Islet of Langerhans (tissue), 1 donor: Measurements from ENCODE around the gene COL23A1.
"Not testable (repeated sequence)": the region's sequence is repeated elsewhere in the genome, so short reads cannot be mapped to it uniquely, and the experiment has no call there.

Experiments
- FAIRE-seq: peaks from one replicate; lab custom pipeline; 2011; peaks lifted over from hg19 to GRCh38; lab: Jason Lieb, UNC

COL23A1 gene

GRCh38 chr5:178588769-178589168 lies 1.4 kb downstream of the COL23A1 start:
- FAIRE-seq = no peak

GRCh38 chr5:178587763-178588611 lies 2.2 kb downstream of the COL23A1 start:
- FAIRE-seq = no peak

DNA sequence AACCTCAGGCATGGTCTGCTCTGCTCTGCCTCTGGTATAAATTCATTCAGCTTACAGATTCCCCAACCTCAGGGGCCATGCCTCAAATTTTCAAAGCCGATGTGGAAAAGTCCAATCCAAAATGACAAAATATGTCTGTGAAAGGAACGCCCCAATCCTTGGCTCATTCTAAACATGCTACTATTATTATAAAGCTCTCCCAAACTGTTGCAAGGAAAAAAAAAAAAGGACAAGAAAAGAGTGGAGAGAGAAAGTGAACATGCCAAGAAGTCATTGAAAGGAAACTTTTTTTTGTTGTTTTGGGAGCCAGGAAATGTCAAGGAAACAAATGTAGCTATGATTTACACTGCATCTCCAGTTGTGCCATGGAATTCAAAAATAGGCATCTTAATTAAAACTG lies 3.8 kb downstream of the COL23A1 start:
- FAIRE-seq = no peak

DNA sequence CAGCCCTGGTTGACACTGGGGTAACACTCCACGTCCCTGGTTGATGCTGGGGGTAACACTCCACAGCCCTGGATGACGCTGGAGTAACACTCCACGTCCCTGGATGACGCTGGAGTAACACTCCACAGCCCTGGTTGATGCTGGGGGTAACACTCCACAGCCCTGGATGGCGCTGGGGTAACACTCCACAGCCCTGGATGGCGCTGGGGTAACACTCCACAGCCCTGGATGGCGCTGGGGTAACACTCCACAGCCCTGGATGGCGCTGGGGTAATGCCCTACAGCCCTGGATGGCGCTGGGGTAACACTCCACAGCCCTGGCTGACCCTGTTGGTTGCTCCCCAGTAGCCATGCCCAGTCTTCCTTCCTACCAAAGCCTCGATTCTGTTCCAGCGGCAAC lies 4.8 kb downstream of the COL23A1 start:
- FAIRE-seq = not testable (repeated sequence)

DNA sequence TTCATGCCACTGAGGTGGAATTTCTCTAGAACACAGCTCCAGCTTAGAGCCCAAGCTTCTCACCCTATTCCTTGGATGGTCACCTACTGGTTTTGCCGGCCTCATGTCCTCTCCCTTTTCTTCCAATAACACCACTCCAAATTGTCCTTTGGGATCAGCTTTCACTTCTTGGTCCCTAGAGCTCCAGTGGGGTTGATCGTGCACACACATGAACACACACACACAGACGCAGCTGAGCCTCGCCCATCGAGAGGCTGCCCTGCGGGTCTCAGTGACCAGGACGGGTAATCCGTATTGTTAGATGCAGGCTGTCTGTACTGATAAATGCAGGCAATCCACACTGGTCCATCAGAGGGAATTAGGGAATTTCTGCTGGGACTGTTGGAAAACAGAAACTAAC lies 6.9 kb downstream of the COL23A1 start:
- no peak for FAIRE-seq

- no peak for FAIRE-seq
Measured at GRCh38 chr5:178582291-178582690, 7.9 kb downstream of the COL23A1 start.

DNA sequence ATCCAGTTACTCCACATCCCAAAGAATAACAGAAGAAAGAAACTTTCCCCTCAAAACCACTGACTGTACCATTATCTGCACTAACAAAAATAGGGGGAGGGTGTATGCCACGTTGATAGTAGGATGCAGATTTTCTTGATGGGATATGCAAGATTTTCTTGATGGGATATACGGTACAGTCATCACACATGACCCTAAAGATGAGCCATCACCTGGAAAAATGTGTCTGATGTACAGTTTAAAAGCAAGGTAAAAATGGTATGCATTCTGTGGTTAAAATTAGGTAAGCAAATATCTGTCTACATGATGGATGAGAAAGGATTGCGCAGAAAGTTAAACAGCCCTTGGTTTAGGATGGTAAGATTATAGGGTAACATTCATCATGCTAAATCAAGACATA lies 8.6 kb downstream of the COL23A1 start:
- FAIRE-seq = no peak

GRCh38 chr5:178580271-178580955 lies 9.8 kb downstream of the COL23A1 start:
- FAIRE-seq = no peak

DNA sequence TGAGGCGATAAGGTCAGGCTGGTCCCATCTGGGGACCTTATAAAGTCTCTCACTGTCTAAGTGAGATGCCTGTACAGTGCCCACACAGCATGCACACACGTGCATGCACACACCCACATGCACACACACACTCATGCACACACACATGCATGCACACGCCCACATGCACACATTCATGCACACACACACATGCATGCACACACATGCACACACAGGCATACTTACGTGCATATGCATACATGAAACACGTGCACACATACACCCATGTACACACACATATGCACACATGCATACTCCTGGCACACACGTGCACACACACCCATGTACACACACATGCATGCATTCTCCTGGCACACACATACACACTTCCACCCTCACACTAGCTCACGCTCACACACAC lies 12.2 kb downstream of the COL23A1 start:
- FAIRE-seq = no peak

DNA sequence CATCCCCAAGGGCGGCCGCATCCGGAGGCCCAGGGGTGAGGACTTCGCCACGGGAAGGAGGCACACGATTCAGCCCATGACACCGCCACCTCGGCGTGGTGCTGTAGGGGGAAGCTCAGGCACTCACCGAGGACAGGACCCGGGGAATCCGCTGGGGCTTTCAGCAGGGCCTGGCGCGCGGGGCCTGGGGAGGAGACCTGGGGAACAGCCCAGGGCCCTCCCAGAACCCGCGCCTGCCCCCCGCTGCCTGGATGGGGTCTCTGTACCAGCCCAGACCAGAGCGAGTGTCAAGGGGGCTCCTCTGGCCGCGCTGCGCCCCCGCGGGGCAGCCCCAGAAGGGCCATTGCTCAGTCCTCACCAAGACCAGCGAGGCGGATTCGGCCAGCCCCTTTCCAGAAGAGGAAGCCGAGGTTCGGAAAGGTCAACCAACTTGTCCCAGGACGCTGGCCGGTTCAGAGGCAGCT lies 12.8 kb downstream of the COL23A1 start:
- FAIRE-seq = no peak

DNA sequence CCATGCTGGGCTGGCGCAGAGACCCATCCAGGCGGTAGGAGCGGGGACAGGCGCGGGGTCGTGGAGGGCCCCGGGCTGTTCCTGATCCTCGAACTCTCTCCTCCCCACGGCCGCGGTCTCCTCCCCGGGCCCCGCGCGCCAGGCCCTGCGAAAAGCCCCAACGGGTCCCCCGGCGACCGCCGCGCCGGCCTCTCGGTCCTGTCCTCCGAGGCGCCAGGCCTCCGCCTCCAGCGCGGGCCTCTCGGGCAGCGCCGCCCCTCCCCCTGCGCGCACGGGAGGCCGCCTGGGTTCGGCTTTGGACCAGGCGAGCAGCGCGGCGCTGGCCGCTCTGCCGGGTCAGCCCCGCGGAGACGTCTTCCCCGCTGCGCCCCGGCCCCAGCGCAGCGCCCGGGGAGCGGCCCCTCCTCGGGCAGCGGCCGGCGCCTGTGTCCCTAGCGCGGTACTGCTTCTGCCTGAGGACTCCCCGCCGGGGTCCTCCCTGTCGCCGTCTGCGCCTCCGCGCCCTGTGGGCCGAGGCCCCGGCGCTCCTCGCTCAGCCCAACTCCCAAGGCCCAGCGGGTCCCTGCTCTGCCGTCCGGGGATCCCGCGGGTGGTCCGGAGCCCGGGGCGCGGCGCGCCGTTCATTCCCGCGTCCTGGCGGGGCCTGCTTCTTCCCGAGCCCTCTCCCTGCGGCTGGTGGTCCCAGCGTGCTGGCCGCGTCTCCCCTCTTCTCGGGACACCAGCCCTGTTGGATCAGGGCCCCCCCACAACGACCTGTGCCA lies 13.4 kb downstream of the COL23A1 start:
- no peak for FAIRE-seq

DNA sequence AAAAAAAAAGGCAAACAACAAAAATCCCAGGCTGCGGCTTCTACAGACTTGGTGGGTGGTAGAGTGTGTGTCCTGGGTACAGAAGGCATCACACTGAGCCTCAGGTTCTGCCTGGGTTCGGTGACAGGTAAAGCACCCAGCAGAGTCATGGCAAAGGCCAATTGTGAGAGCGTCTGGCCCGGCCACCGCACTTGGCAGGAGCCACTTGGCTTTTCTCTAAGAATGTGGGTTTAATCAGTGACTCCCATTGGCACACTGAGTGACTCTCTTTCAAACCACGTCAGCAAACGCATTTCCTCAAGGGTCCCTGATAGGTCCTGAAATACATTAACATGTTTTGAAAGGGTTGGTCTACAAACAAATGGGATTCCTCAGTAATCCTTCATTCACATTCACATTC lies 17.0 kb downstream of the COL23A1 start:
- no peak for FAIRE-seq

DNA sequence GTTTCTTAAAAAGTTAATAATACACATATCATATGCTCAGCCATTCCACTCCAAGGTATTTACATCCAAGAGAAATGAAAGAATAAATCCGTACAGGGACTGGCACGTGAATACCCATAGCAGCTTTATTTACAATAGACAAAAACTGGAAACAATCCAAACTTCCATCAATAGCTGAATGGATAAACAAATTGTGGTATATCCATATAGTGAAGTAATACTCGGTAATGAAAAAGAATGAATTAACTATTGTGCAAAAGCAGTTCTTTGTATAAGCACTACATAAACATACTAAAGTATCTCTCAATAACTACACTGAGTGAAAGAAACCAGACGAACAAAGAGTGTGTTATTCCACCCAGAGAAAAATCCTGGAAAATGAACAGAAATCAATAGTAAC lies 17.6 kb downstream of the COL23A1 start:
- no peak for FAIRE-seq

GRCh38 chr5:178569485-178569884 lies 20.7 kb downstream of the COL23A1 start:
- no peak for FAIRE-seq

DNA sequence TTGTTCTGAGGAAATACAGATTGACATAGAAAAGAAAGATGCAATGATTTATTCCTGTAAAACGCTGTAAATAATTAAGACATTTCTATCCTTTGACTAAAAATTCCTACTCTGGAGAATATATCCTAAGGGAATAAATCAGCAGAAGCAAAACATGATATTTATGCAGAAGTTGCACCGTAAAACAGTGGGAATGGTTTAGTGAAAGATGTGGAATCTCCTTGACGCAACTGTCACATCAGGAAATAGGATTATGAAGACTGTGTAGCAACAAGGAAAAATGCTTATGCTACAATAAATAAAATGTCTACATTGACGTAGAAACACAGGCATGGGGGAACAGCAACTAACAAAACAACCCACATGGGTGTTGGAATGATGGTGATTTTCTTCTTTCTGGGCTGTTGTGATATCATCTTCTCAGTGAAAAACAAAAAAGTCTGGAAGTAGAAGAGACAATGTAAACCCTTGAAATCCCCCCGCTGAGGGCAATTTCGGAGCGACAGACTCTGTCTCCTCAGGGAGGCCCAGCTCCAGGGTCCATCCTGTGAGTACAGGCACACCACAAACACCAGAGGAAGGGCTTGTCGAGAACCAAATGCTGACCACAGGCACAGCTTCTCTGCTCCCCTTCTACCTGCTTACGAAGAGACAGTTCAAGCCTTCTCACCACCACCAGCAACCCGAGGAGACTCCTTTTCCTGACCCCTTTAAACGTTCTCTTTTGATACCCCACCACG lies 25.2 kb downstream of the COL23A1 start:
- no peak for FAIRE-seq

- no peak for FAIRE-seq
Measured at GRCh38 chr5:178564397-178564796, 25.8 kb downstream of the COL23A1 start.

- FAIRE-seq = no peak
Measured at GRCh38 chr5:178563621-178564020, 26.6 kb downstream of the COL23A1 start.

GRCh38 chr5:178561746-178562264 lies 28.4 kb downstream of the COL23A1 start:
- FAIRE-seq = no peak

- FAIRE-seq = no peak
Measured at GRCh38 chr5:178560911-178561310, 29.3 kb downstream of the COL23A1 start.

DNA sequence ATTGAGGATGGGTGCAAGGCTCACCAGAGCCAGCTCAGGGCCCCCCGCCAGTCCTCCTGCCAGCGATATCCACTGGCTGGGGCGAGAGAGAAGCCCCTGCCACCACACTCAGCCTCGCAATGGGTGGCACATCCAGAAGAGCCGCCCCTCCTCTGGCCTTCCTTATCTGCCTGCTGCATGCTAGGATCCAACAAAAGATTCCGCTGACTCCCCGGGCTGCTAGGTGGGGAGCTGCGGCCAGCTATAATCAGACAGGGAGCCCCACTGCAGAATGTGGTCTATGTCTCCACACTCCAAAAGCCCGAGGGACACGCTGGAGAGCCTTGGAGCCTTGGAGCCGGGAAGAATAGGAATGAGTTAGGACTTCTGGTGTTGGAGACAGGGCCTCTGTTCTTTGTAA lies 32.8 kb downstream of the COL23A1 start:
- no peak for FAIRE-seq

GRCh38 chr5:178555771-178556211 lies 34.4 kb downstream of the COL23A1 start:
- FAIRE-seq = no peak

- no peak for FAIRE-seq
Measured at GRCh38 chr5:178555005-178555404, 35.2 kb downstream of the COL23A1 start.
